Measurements from ENCODE around the gene ADGRD1. TPM values are rescaled to one million over a fixed set of nuclear protein-coding genes. Genes with fewer than 3 reads are reported as not detected.

The ADGRD1 gene
- total RNA-seq, 2 experiments from 2014 or later: 0.27 to 0.65 TPM

GRCh38 chr12:131033886-131034482 lies 80.3 kb downstream of the ADGRD1 start:
- ChIA-PET CTCF (no interaction called here), POLR2A (no interaction called here)
- DNase-seq: no peak
- Mint-ChIP-seq H3K4me3 (no peak overlapping the region), H3K4me1 (ENCODE audit: low read depth) (peaks cover 6% of the 10 kb centered on the region), H3K27me3 (no peaks in the 10 kb centered on the region), H3K9me3 (no peaks in the 10 kb centered on the region), H3K36me3 (ENCODE audit: low read depth) (no peaks in the 10 kb centered on the region), H3K27ac (no peak overlapping the region)
- intact Hi-C loops (cut with micrococcal nuclease): no loop called here
- no peak for ATAC-seq
- no peak for TF ChIP-seq CTCF (IDR thresholded peaks at IDR 0.05)

DNA sequence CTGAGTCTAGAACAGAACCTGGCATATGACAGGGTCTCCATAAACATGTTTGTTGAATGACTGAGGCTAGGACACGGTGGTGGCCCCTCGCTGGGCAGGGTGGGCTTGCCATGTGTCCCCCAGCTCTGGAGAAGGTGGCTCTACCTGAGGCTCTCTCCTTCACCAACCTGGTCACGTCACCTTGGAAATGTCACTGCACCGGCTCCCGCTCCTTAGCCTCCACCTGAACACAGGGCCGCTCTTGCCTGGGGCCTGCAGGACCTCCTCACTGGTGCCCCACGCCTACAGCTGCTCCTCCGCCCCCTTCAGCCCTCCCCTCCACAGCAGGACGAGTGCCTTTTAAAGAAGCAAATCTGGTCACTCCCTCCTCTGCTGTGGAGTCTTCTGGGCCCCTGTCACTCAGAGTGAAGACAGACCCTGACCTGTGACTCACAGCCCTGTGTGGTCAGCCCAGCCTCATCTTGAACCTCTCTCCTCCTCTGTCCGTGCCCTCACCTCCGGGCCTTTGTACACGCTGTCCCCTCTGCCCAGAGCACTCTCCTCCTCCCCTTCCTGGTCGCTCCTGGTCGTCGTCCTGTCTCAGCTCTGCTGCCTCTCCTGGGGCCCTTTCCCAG lies 81.0 kb downstream of the ADGRD1 start:
- TF ChIP-seq CTCF (IDR thresholded peaks at IDR 0.05): no peak
- intact Hi-C loops (cut with micrococcal nuclease): no loop called here
- DNase-seq (no peak), ATAC-seq (peak; percentile 55)
- Mint-ChIP-seq H3K27me3 (no peaks in the 10 kb centered on the region), H3K4me3 (no peak overlapping the region), H3K9me3 (no peaks in the 10 kb centered on the region), H3K36me3 (ENCODE audit: low read depth) (no peaks in the 10 kb centered on the region), H3K4me1 (ENCODE audit: low read depth) (peaks cover 6% of the 10 kb centered on the region), H3K27ac (no peak overlapping the region)
- POLR2A ChIA-PET: no interaction called here
- CTCF ChIA-PET: interaction anchor here (1.2 kb wide), 1 partner anchor 97 kb away, joined by 3 read pairs; no protein-coding TSS in a partner anchor

- peak; percentile 67 for ATAC-seq
- DNase-seq: peak; percentile 30
- TF ChIP-seq CTCF (IDR thresholded peaks at IDR 0.05): no peak
- H3K9me3 Mint-ChIP-seq: no peaks in the 10 kb centered on the region
- H3K4me1 Mint-ChIP-seq (ENCODE audit: low read depth): peaks cover 6% of the 10 kb centered on the region
- intact Hi-C loops (cut with micrococcal nuclease): no loop called here
- ChIA-PET POLR2A (no interaction called here), CTCF (interaction anchor here (1.2 kb wide), 1 partner anchor 96 kb away, joined by 3 read pairs; no protein-coding TSS in a partner anchor)
- H3K4me3 Mint-ChIP-seq: no peak overlapping the region
- H3K27ac Mint-ChIP-seq: no peak overlapping the region
- no peaks in the 10 kb centered on the region for H3K36me3 Mint-ChIP-seq (ENCODE audit: low read depth)
- H3K27me3 Mint-ChIP-seq: no peaks in the 10 kb centered on the region
Observed at GRCh38 chr12:131035245-131035681, 81.6 kb downstream of the ADGRD1 start.

- Mint-ChIP-seq H3K27me3 (no peaks in the 10 kb centered on the region), H3K4me3 (no peak overlapping the region), H3K27ac (no peak overlapping the region), H3K4me1 (ENCODE audit: low read depth) (peaks cover 6% of the 10 kb centered on the region), H3K9me3 (no peaks in the 10 kb centered on the region), H3K36me3 (ENCODE audit: low read depth) (no peaks in the 10 kb centered on the region)
- intact Hi-C loops (cut with micrococcal nuclease): no loop called here
- ChIA-PET POLR2A (no interaction called here), CTCF (no interaction called here)
- ATAC-seq: no peak
- DNase-seq: no peak
- TF ChIP-seq CTCF (IDR thresholded peaks at IDR 0.05): no peak
Observed at GRCh38 chr12:131038159-131038558, 84.5 kb downstream of the ADGRD1 start.
